Hepatocyte (in vitro differentiated cells): ENCODE results near the gene SPECC1.

ENCODE experiments used
- EZH2phosphoT487 ChIP-seq: fragments of 200-600 bp; sonication (generic); IDR thresholded peaks from one replicate; pipeline ENCODE4 v1.6.1; 2018; ENCODE audit warnings: antibody characterized with exemption, mild to moderate bottlenecking, low read depth, moderate library complexity; ENCODE audit not compliant: unreplicated experiment, severe bottlenecking
- TF ChIP-seq, protein P1 (sequence below): fragments of 200-600 bp; sonication (generic); IDR thresholded peaks from 2 replicates; pipeline ENCODE4 v1.5.1; 2016; ENCODE audit warnings: antibody characterized with exemption, mild to moderate bottlenecking; ENCODE audit not compliant: poor library complexity

DNA sequence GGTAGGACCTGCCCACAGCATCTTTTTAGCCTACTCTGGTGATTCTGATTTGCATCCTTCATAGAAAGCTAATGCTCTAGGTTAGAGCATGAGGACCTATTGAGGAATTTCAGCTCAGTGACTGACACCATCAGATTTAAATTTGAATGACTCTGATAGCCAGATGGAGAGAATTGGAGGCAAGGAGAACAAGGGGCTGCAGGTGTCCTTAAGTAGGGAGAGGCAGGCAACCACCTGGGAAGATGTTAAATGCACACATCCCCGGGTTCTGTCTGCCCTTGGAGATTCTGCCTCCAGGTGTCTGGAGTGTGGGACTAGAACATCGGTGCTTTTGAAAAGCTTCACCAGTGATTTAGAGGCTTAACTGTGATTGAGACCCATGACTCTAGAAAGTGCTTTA, 221.8 kb downstream of the SPECC1 start:
- TF ChIP-seq, protein P1, sequence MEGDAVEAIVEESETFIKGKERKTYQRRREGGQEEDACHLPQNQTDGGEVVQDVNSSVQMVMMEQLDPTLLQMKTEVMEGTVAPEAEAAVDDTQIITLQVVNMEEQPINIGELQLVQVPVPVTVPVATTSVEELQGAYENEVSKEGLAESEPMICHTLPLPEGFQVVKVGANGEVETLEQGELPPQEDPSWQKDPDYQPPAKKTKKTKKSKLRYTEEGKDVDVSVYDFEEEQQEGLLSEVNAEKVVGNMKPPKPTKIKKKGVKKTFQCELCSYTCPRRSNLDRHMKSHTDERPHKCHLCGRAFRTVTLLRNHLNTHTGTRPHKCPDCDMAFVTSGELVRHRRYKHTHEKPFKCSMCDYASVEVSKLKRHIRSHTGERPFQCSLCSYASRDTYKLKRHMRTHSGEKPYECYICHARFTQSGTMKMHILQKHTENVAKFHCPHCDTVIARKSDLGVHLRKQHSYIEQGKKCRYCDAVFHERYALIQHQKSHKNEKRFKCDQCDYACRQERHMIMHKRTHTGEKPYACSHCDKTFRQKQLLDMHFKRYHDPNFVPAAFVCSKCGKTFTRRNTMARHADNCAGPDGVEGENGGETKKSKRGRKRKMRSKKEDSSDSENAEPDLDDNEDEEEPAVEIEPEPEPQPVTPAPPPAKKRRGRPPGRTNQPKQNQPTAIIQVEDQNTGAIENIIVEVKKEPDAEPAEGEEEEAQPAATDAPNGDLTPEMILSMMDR, result no peak
- no peak for TF ChIP-seq EZH2phosphoT487
